SK-N-DZ (cell line): Measurements from ENCODE around the gene MMP19.
"Not testable (repeated sequence)": the region's sequence is repeated elsewhere in the genome, so short reads cannot be mapped to it uniquely, and the experiment has no call there.

Experiments used
- DNase-seq: peaks from one replicate; pipeline ENCODE4 v3.0.0-alpha.2; 2015; ENCODE audit warnings: low spot score

Gene MMP19

GRCh38 chr12:55844961-55845360 lies 2.2 kb upstream of the MMP19 start:
- no peak for DNase-seq

- no peak for DNase-seq
These were observed 695 bp upstream of the MMP19 start for GRCh38 chr12:55843431-55843830.

GRCh38 chr12:55840581-55841351 lies 2.0 kb downstream of the MMP19 start:
- DNase-seq, result no peak

GRCh38 chr12:55839345-55840140 lies 3.2 kb downstream of the MMP19 start:
- DNase-seq, result no peak

- no peak for DNase-seq
These were observed 4.4 kb downstream of the MMP19 start for GRCh38 chr12:55838361-55838760.

- not testable (repeated sequence) for DNase-seq
These were observed 8.3 kb downstream of the MMP19 start for GRCh38 chr12:55834400-55834799.

GRCh38 chr12:55833056-55833455 lies 9.7 kb downstream of the MMP19 start:
- DNase-seq, result no peak

GRCh38 chr12:55831447-55831815 lies 11.3 kb downstream of the MMP19 start:
- no peak for DNase-seq

GRCh38 chr12:55830601-55831446 lies 11.9 kb downstream of the MMP19 start:
- peak; percentile 71 for DNase-seq

- DNase-seq, result peak; percentile 18
These were observed 12.7 kb downstream of the MMP19 start for GRCh38 chr12:55829967-55830600.

- DNase-seq, result no peak
These were observed 14.4 kb downstream of the MMP19 start for GRCh38 chr12:55828357-55828756.

GRCh38 chr12:55827806-55828205 lies 14.9 kb downstream of the MMP19 start:
- DNase-seq, result no peak

- DNase-seq, result no peak
These were observed 18.0 kb downstream of the MMP19 start for GRCh38 chr12:55824726-55825125.

GRCh38 chr12:55823419-55823818 lies 19.3 kb downstream of the MMP19 start:
- DNase-seq, result no peak

- DNase-seq, result no peak
These were observed 20.5 kb downstream of the MMP19 start for GRCh38 chr12:55822228-55822627.

GRCh38 chr12:55820679-55821078 lies 22.1 kb downstream of the MMP19 start:
- no peak for DNase-seq

- no peak for DNase-seq
These were observed 23.9 kb downstream of the MMP19 start for GRCh38 chr12:55818886-55819285.

- DNase-seq, result no peak
These were observed 24.5 kb downstream of the MMP19 start for GRCh38 chr12:55818140-55818728.

GRCh38 chr12:55817345-55818139 lies 25.2 kb downstream of the MMP19 start, which contains the start of the genes ORMDL2 and SARNP:
Gene ORMDL2, plus strand, starts transcription at chr12:55818041. Its CDS starts 959 bp downstream, at chr12:55819000.
Gene SARNP, minus strand, starts transcription at chr12:55817724. Its CDS starts 23 bp downstream, at chr12:55817701.
- DNase-seq, result peak; percentile 100

- DNase-seq, result no peak
These were observed 25.8 kb downstream of the MMP19 start for GRCh38 chr12:55816881-55817344.
